Spleen (tissue), 11 donors: ENCODE measurements around the gene GPR137. TPM values are rescaled to one million over a fixed set of nuclear protein-coding genes. Genes with fewer than 3 reads are reported as not detected.

Experiments used
- DNase-seq: peaks from one replicate; pipeline ENCODE4 v3.0.0-alpha.2; 2020
- H3K27ac ChIP-seq, 8 donors: fragments of 200-600 bp; sonication (generic) in 7 of 8; 1 replicate in 4 of 8; 2 replicates in 4 of 8; pipeline versions ENCODE4 v1.5.0 to v1.8.0; 2016 to 2021; ENCODE audit warnings: inconsistent platforms in 4 of 8, mild to moderate bottlenecking in 4 of 8, moderate library complexity in 1 of 8
- H3K27me3 ChIP-seq, 7 donors: fragments of 200-600 bp; sonication (generic) in 6 of 7; replicated peaks in 1 of 7; 1 replicate in 4 of 7; 2 replicates in 3 of 7; pipeline versions ENCODE4 v1.5.0 to v1.8.0; 2016 to 2021; ENCODE audit warnings: inconsistent platforms in 3 of 7, mild to moderate bottlenecking in 1 of 7
- H3K36me3 ChIP-seq, 6 donors: fragments of 200-600 bp; sonication (generic) in 5 of 6; 1 replicate in 4 of 6; 2 replicates in 2 of 6; pipeline versions ENCODE4 v1.5.0 to v1.8.0; 2016 to 2021; ENCODE audit warnings: inconsistent platforms in 2 of 6
- H3K4me1 ChIP-seq, 6 donors: fragments of 200-600 bp; sonication (generic) in 5 of 6; 1 replicate in 3 of 6; 2 replicates in 3 of 6; pipeline versions ENCODE4 v1.5.0 to v1.8.0; 2016 to 2021; ENCODE audit warnings: inconsistent platforms in 3 of 6
- H3K4me3 ChIP-seq, 8 donors: fragments of 200-600 bp; sonication (generic) in 7 of 8; 1 replicate in 4 of 8; 2 replicates in 4 of 8; pipeline versions ENCODE4 v1.5.0 to v1.8.0; 2016 to 2021; ENCODE audit warnings: inconsistent platforms in 4 of 8, mild to moderate bottlenecking in 4 of 8, moderate library complexity in 2 of 8
- H3K9me3 ChIP-seq, 8 donors: fragments of 200-600 bp; sonication (generic) in 7 of 8; 1 replicate in 4 of 8; 2 replicates in 4 of 8; pipeline versions ENCODE4 v1.5.0 to v1.8.0; 2016 to 2021; ENCODE audit warnings: inconsistent platforms in 4 of 8
- POLR2A ChIP-seq, 3 donors: fragments of 450-650 bp; IDR thresholded peaks; one replicate each; pipeline ENCODE4 v1.5.1; 2017; ENCODE audit warnings: antibody characterized with exemption in 3 of 3, mild to moderate bottlenecking in 1 of 3
- POLR2AphosphoS5 ChIP-seq, 3 donors: sonication (generic); formaldehyde crosslinking; IDR thresholded peaks; one replicate each; pipeline ENCODE4 v1.5.1; 2017; ENCODE audit warnings: antibody characterized with exemption in 3 of 3
- WGBS, 5 donors: extraction: QIAGEN DNeasy Blood & Tissue Kit in 3 of 5; methylation state at CpG; one replicate each; pipeline versions ENCODE4 v1.1.5 to v1.1.7; 2013 to 2018; 5-methylcytosine and 5-hydroxymethylcytosine counted together
- intact Hi-C: fragments of 100-400 bp; cut with DNase I; formaldehyde crosslinking; loops from one replicate; pipeline ENCODE4 v1.15.0; 2023; ENCODE audit warnings: low total_unique reads
- polyA plus RNA-seq, 3 donors: library from polyadenylated mRNA; stranded (reverse); fragments of 200-250 nt; gene quantifications; one replicate each; pipeline ENCODE4 v1.2.1, GENCODE V29; 2013
- total RNA-seq, 7 donors: library from RNA; depleted of rRNA in 3 of 7; stranded (reverse); fragments of >200 nt in 3 of 7; fragmentation: NEBNext Ultra II Directional in 4 of 7; extraction: Animal tissue kit (Norgen Biotek cat#: 25700) in 4 of 7; gene quantifications; one replicate each; pipeline versions ENCODE4 v1.1.0 to v1.2.1, GENCODE V29; 2016 to 2021
- TF ChIP-seq, protein P1 (sequence below), 11 experiments: fragments of 200-600 bp in 7 of 11; fragments of 450-650 bp in 4 of 11; sonication (generic) in 4 of 11; IDR thresholded peaks in 8 of 11; conservative IDR thresholded peaks in 3 of 11; 1 replicate in 7 of 11; 2 replicates in 4 of 11; pipeline versions ENCODE4 v1.4.0 to v1.8.0; 2016 to 2021; ENCODE audit warnings: antibody characterized with exemption in 11 of 11, inconsistent platforms in 4 of 11, mild to moderate bottlenecking in 1 of 11
- donor health status: healthy with polysubstance abuse.
- donor health status: DM: no; HTN: no; CAD: no; lungs with moderate emphysema.
- donor health status: DM: no; HTN: no; CAD: no.
- donor health status: Bipolar disorder and iron deficiency.
- donor health status: healthy.
- donor health status: DM: no; HTN: no; CAD: no.
- donor health status: DM: yes; HTN: yes; CAD: no.

Gene GPR137
- total and polyA plus RNA-seq, 10 donors = 13.7 to 37.2 (median 28.1) TPM

DNA sequence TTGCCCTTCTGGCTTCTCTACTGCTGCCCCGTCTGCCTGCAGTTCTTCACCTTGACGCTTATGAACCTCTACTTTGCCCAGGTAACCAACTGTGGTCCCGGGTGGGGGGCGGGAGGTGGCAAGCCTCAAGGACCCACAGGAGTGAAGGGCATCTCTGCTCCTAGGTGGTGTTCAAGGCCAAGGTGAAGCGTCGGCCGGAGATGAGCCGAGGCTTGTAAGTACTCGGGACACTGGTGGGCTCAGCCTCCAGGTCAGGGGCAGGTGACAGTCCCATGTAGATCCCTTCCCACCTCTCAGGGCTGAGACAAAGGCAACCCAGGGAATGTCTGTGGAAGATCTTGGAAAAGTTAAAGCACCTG is 1.1 kb downstream of the GPR137 start:
- peaks cover 15 to 65% (median 41%) of the 10 kb centered on the region in 6 donors for H3K4me1 ChIP-seq
- no peak overlapping the region for H3K27ac ChIP-seq
- H3K27me3 ChIP-seq = peaks cover 0 to 20% (median 13%) of the 10 kb centered on the region in 7 donors
- intact Hi-C loops = no loop called here
- peaks cover 0 to 34% (median 0%) of the 10 kb centered on the region in 6 donors for H3K36me3 ChIP-seq
- peak; percentile 77 for DNase-seq
- 83 to 99% (median 91%) methylated on average over 9 of the region's 9 CpGs for WGBS, 5 donors
- H3K9me3 ChIP-seq = no peaks in the 10 kb centered on the region
- peak overlapping the region in 1 of 8 donors; percentile 89 for H3K4me3 ChIP-seq
- TF ChIP-seq, protein P1, sequence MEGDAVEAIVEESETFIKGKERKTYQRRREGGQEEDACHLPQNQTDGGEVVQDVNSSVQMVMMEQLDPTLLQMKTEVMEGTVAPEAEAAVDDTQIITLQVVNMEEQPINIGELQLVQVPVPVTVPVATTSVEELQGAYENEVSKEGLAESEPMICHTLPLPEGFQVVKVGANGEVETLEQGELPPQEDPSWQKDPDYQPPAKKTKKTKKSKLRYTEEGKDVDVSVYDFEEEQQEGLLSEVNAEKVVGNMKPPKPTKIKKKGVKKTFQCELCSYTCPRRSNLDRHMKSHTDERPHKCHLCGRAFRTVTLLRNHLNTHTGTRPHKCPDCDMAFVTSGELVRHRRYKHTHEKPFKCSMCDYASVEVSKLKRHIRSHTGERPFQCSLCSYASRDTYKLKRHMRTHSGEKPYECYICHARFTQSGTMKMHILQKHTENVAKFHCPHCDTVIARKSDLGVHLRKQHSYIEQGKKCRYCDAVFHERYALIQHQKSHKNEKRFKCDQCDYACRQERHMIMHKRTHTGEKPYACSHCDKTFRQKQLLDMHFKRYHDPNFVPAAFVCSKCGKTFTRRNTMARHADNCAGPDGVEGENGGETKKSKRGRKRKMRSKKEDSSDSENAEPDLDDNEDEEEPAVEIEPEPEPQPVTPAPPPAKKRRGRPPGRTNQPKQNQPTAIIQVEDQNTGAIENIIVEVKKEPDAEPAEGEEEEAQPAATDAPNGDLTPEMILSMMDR (IDR thresholded peaks at IDR 0.05 in 8 of 11, conservative IDR thresholded peaks at IDR 0.05 in 3 of 11) = no peak
- no peak for TF ChIP-seq POLR2A (IDR thresholded peaks at IDR 0.05)
- TF ChIP-seq POLR2AphosphoS5 (IDR thresholded peaks at IDR 0.05) = no peak

DNA sequence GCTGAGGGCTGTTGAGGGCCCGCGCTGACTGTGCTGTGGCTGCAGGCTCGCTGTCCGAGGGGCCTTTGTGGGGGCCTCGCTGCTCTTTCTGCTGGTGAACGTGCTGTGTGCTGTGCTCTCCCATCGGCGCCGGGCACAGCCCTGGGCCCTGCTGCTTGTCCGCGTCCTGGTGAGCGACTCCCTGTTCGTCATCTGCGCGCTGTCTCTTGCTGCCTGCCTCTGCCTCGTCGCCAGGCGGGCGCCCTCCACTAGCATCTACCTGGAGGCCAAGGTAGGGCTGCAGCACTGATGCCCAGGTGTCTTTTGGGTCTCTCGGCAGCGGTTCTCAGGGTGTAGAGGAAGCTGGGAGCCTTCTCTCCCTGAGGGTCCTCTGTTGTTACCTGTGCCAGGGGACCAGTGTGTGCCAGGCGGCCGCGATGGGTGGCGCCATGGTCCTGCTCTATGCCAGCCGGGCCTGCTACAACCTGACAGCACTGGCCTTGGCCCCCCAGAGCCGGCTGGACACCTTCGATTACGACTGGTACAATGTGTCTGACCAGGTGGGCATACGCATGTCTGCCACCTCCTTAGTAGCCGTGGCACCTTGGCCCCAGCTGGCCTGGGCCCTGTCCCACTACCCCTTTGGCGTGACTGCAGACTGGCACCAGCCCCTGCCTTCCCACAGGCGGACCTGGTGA is 2.2 kb downstream of the GPR137 start:
- Histone ChIP-seq H3K27me3 (peaks cover 4 to 31% (median 23%) of the 10 kb centered on the region in 7 donors), H3K4me1 (peaks cover 21 to 66% (median 51%) of the 10 kb centered on the region in 6 donors), H3K9me3 (no peaks in the 10 kb centered on the region), H3K36me3 (peaks cover 0 to 25% (median 0%) of the 10 kb centered on the region in 6 donors), H3K4me3 (no peak overlapping the region), H3K27ac (no peak overlapping the region)
- TF ChIP-seq POLR2A (IDR thresholded peaks at IDR 0.05) (no peak), POLR2AphosphoS5 (IDR thresholded peaks at IDR 0.05) (no peak)
- TF ChIP-seq, protein P1 (IDR thresholded peaks at IDR 0.05 in 8 of 11, conservative IDR thresholded peaks at IDR 0.05 in 3 of 11) = no peak
- no peak for DNase-seq
- intact Hi-C loops = no loop called here
- WGBS, 5 donors = 95 to 97% (median 96%) methylated on average over 27 to 33 of the region's 33 CpGs

DNA sequence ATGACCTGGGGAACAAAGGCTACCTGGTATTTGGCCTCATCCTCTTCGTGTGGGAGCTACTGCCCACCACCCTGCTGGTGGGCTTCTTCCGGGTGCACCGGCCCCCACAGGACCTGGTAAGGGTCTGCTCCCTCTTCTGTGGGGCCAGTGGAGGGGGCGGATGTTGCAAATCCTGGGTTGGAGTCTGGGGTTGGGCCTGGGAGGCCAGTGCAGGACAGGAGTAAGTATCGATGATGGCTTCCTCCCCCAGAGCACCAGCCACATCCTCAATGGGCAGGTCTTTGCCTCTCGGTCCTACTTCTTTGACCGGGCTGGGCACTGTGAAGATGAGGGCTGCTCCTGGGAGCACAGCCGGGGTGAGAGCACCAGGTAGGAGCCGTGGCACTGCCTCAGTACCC is 2.7 kb downstream of the GPR137 start:
- intact Hi-C loops = no loop called here
- no peak for TF ChIP-seq POLR2A (IDR thresholded peaks at IDR 0.05)
- TF ChIP-seq, protein P1 (IDR thresholded peaks at IDR 0.05 in 8 of 11, conservative IDR thresholded peaks at IDR 0.05 in 3 of 11) = no peak
- TF ChIP-seq POLR2AphosphoS5 (IDR thresholded peaks at IDR 0.05) = no peak
- peaks cover 6 to 36% (median 29%) of the 10 kb centered on the region in 7 donors for H3K27me3 ChIP-seq
- no peak overlapping the region for H3K27ac ChIP-seq
- 87 to 98% (median 90%) methylated on average over 9 of the region's 9 CpGs for WGBS, 5 donors
- H3K9me3 ChIP-seq = no peaks in the 10 kb centered on the region
- no peak for DNase-seq
- H3K4me3 ChIP-seq = no peak overlapping the region
- peaks cover 0 to 19% (median 0%) of the 10 kb centered on the region in 6 donors for H3K36me3 ChIP-seq
- H3K4me1 ChIP-seq = peaks cover 21 to 63% (median 46%) of the 10 kb centered on the region in 6 donors

DNA sequence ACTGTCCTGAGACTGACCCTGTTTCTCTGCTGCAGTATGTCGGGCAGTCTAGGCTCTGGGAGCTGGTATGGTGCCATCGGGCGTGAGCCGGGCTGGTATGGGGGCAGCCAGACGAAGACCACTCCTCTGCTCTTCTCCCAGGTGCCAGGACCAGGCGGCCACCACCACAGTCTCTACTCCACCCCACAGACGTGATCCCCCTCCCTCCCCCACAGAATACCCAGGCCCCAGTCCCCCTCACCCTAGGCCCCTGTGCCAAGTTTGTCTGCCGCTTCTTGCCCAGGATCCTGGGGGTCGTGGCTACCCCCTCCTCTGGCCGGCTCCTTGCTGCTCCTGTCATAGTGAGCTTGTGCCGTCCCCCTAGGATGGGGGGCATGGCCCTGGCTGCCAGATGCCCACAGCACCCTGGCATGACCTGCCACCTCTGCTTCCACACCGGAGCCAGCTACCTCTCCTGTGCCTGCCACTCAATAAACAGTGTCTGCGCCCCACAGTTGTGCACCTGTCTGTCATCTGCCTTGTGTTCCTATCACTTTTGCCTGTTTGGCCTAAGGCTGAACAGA is 3.4 kb downstream of the GPR137 start:
- Histone ChIP-seq H3K27ac (no peak overlapping the region), H3K9me3 (no peaks in the 10 kb centered on the region), H3K4me1 (peaks cover 15 to 55% (median 38%) of the 10 kb centered on the region in 6 donors), H3K27me3 (peaks cover 6 to 43% (median 36%) of the 10 kb centered on the region in 7 donors), H3K36me3 (peaks cover 0 to 19% (median 0%) of the 10 kb centered on the region in 6 donors), H3K4me3 (no peak overlapping the region)
- intact Hi-C loops = no loop called here
- WGBS, 5 donors = 93 to 94% (median 94%) methylated on average over 12 to 13 of the region's 13 CpGs
- DNase-seq = no peak
- TF ChIP-seq POLR2AphosphoS5 (IDR thresholded peaks at IDR 0.05) (no peak), POLR2A (IDR thresholded peaks at IDR 0.05) (no peak)
- TF ChIP-seq, protein P1 (IDR thresholded peaks at IDR 0.05 in 8 of 11, conservative IDR thresholded peaks at IDR 0.05 in 3 of 11) = no peak
